ENCODE results near the gene EID3.
"Not testable (repeated sequence)": the region's sequence is repeated elsewhere in the genome, so short reads cannot be mapped to it uniquely, and the experiment has no call there.

The EID3 gene

GRCh38 chr12:104312202-104312601 lies 8.7 kb downstream of the EID3 start:
- no peak for DNase-seq (ENCODE audit: low read depth in 3 of 3)

- no peak for DNase-seq (ENCODE audit: low read depth in 3 of 3)
These were observed 9.1 kb downstream of the EID3 start for GRCh38 chr12:104312654-104313053.

GRCh38 chr12:104313568-104314241 lies 10.2 kb downstream of the EID3 start:
- DNase-seq (ENCODE audit: low read depth in 3 of 3): no peak

- no peak for DNase-seq (ENCODE audit: low read depth in 3 of 3)
These were observed 10.7 kb downstream of the EID3 start for GRCh38 chr12:104314242-104314614.

- no peak for DNase-seq (ENCODE audit: low read depth in 3 of 3)
These were observed 12.0 kb downstream of the EID3 start for GRCh38 chr12:104315326-104316224.

GRCh38 chr12:104316936-104317335 lies 13.4 kb downstream of the EID3 start:
- DNase-seq (ENCODE audit: low read depth in 3 of 3): no peak

- no peak for DNase-seq (ENCODE audit: low read depth in 3 of 3)
These were observed 14.1 kb downstream of the EID3 start for GRCh38 chr12:104317538-104318210.

- no peak for DNase-seq (ENCODE audit: low read depth in 3 of 3)
These were observed 15.5 kb downstream of the EID3 start for GRCh38 chr12:104319028-104319427.

GRCh38 chr12:104319918-104320626 lies 16.5 kb downstream of the EID3 start:
- no peak for DNase-seq (ENCODE audit: low read depth in 3 of 3)

- DNase-seq (ENCODE audit: low read depth in 3 of 3): no peak
These were observed 17.1 kb downstream of the EID3 start for GRCh38 chr12:104320627-104321024.

- no peak for DNase-seq (ENCODE audit: low read depth in 3 of 3)
These were observed 18.4 kb downstream of the EID3 start for GRCh38 chr12:104321949-104322348.

GRCh38 chr12:104322533-104322932 lies 19.0 kb downstream of the EID3 start:
- not testable (repeated sequence) for DNase-seq (ENCODE audit: low read depth in 3 of 3)

GRCh38 chr12:104323899-104324298 lies 20.4 kb downstream of the EID3 start:
- no peak for DNase-seq (ENCODE audit: low read depth in 3 of 3)

GRCh38 chr12:104328278-104328677 lies 24.7 kb downstream of the EID3 start:
- not testable (repeated sequence) for DNase-seq (ENCODE audit: low read depth in 3 of 3)

GRCh38 chr12:104328790-104329189 lies 25.3 kb downstream of the EID3 start:
- DNase-seq (ENCODE audit: low read depth in 3 of 3): no peak

GRCh38 chr12:104329707-104330532 lies 26.4 kb downstream of the EID3 start:
- DNase-seq (ENCODE audit: low read depth in 3 of 3): no peak

GRCh38 chr12:104331376-104331775 lies 27.8 kb downstream of the EID3 start:
- DNase-seq (ENCODE audit: low read depth in 3 of 3): no peak

GRCh38 chr12:104332273-104332672 lies 28.7 kb downstream of the EID3 start:
- DNase-seq (ENCODE audit: low read depth in 3 of 3): not testable (repeated sequence)

- DNase-seq (ENCODE audit: low read depth in 3 of 3): no peak
These were observed 30.2 kb downstream of the EID3 start for GRCh38 chr12:104333692-104334255.

- no peak for DNase-seq (ENCODE audit: low read depth in 3 of 3)
These were observed 31.0 kb downstream of the EID3 start for GRCh38 chr12:104334581-104334980.

- no peak for DNase-seq (ENCODE audit: low read depth in 3 of 3)
These were observed 32.6 kb downstream of the EID3 start for GRCh38 chr12:104336115-104336514.

All from stimulated activated CD4-positive, alpha-beta T cell treated with anti-CD3 and anti-CD28 coated beads, TNF-alpha, amount 100 ng/mL, for 4 hours (primary cell).